ENCODE results near the gene ACSL4.
A peak's percentile ranks its signal among the peaks of the same experiment; 100 is the strongest.
"Not testable (repeated sequence)": the region's sequence is repeated elsewhere in the genome, so short reads cannot be mapped to it uniquely, and the experiment has no call there.

The ACSL4 gene

DNA sequence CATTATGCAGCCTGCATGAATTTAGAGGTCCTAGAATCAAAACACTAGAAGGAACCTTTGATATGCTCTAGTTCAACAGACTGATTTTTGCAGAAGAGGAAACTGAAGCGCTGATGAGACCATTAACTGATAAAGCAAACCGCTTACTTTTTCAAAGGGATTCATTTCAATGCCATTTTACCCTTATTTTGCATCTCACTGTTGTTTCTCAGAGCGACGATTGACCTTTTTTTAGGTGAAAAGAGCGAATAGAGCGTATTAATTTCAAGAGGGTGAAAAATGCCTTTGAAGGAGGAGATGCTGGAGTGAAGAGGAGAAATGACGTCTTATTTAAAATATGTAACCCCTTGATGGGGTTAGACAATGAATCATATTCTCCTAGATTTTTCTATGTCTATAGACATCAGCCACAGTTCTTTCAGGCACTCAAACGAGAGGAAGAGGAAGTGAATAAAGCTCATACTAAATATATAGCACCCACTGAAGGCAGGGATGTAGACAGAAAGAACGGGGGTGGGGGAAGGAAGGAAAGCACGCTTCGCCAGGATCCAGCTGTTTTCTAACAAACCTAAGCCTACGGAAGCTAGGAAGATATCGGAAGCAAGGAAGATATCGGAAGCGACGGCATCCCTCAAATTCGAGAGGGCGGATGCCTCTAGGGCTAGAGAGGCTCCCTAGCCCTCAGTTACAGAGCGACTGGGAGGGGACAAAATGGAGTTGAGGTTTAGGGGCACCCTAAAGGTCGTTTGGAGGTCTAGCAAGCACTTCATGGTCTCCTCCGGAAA is 848 bp downstream of the ACSL4 start:
- DNase-seq (ENCODE audit: low read depth), result no peak
- H3K4me3 ChIP-seq (ENCODE audit: low read length), result peak overlapping the region; percentile 84
- TF ChIP-seq, protein P1, sequence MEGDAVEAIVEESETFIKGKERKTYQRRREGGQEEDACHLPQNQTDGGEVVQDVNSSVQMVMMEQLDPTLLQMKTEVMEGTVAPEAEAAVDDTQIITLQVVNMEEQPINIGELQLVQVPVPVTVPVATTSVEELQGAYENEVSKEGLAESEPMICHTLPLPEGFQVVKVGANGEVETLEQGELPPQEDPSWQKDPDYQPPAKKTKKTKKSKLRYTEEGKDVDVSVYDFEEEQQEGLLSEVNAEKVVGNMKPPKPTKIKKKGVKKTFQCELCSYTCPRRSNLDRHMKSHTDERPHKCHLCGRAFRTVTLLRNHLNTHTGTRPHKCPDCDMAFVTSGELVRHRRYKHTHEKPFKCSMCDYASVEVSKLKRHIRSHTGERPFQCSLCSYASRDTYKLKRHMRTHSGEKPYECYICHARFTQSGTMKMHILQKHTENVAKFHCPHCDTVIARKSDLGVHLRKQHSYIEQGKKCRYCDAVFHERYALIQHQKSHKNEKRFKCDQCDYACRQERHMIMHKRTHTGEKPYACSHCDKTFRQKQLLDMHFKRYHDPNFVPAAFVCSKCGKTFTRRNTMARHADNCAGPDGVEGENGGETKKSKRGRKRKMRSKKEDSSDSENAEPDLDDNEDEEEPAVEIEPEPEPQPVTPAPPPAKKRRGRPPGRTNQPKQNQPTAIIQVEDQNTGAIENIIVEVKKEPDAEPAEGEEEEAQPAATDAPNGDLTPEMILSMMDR (conservative IDR thresholded peaks at IDR 0.05; ENCODE audit: low read depth, low read length), result no peak

DNA sequence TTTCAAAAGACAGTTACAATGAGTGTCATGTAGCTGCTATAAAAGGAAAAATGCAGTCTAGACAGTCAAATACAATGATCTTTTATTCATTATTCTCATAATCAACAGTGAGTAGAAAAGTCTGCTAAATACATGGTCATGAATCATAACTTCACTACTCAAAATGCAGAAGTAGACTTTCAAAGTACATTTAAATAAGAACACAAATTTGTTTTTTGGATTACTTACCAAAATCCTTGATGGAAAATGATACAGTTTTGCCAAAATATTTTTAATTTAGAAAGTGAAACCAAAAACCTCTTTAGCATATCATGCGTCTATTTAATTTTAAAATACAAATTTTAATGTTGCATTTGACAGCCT is 4.9 kb downstream of the ACSL4 start:
- TF ChIP-seq, protein P1 (conservative IDR thresholded peaks at IDR 0.05; ENCODE audit: low read depth, low read length), result no peak
- H3K4me3 ChIP-seq (ENCODE audit: low read length), result no peak overlapping the region
- DNase-seq (ENCODE audit: low read depth), result no peak

DNA sequence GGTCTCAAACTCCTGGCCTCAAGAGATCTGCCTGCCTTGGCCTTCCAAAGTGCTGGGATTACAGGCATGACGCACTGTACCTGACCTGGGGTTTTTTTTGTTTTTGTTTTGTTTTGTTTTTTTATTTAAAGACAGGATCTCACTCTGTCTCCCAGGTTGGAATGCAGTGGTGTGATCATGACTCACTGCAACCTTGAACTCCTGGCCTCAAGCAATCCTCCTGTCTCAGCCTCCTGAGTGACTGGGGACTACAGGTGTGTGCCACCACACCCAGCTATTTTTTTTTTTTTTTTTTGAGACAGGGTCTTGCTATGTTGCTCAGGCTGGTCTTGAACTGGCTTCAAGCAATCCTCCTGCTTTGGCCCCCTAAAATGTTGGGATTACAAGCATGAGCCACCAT is 8.1 kb downstream of the ACSL4 start:
- not testable (repeated sequence) for H3K4me3 ChIP-seq (ENCODE audit: low read length); DNase-seq (ENCODE audit: low read depth)

DNA sequence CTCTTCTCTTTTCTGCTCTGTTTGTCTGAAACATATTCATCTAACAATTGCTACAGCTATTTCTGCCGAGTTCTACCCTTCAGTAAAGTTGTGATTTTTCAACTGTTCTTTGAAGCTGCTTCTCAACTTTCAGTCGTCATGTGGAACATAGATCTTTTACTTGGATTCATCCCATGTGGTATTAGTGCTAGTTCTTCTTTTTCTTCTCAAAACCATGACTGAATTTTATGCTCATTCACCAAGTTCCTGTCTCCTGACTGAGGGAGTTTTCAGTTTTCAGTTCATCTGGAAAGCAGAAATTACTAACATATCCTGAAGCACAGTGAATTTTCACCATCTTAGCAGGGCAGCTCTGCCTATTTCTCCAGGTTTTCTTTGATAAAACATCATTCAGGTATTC is 12.1 kb downstream of the ACSL4 start:
- TF ChIP-seq, protein P1 (conservative IDR thresholded peaks at IDR 0.05; ENCODE audit: low read depth, low read length), result no peak
- DNase-seq (ENCODE audit: low read depth), result no peak
- no peak overlapping the region for H3K4me3 ChIP-seq (ENCODE audit: low read length)

DNA sequence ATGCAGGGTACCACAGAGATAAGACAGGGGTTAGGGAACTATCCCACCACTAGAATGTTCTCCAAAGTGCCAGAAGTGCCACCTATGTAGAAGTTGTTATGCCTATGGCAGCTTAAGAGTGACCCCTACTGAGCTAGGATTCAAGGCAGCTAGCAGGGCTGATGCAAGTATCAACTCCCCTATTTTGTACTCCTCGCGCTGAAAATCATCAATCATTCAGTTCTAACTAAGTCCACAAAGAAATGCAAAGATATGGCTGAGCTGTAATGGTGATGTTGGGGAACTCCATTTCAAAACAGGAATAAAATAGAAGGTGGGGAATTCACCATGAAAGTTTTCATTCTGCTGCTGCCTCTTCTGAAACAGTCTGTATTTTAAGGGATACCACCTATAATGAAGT is 13.8 kb downstream of the ACSL4 start:
- TF ChIP-seq, protein P1 (conservative IDR thresholded peaks at IDR 0.05; ENCODE audit: low read depth, low read length), result no peak
- H3K4me3 ChIP-seq (ENCODE audit: low read length), result no peak overlapping the region
- no peak for DNase-seq (ENCODE audit: low read depth)

DNA sequence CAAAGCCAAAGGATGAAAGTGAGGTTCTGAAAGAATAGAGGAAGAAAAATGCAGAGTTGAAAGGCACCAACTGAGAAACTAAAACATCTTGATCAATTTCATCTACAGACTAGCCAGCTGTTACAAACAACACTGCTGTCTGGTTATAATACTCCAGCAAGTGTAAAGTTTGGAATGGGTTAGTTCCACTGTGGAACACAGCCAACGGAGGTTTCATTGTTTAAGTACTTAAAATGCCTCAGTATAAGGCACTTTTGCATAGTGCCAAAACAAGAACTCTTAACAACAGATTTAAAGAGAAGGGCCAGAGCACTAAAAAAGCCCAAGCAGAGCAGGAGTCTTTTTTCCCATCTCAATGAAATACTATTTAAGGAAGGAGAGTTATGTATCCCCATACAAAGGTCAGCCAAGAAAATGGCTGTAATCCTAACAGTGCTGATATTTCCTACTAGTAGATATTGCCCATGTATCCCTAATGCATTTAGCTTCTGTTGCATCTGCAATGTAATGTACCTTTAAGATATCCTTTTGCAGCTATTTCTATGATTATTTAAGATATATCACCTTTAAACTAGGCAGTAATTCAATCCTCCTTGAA is 16.5 kb downstream of the ACSL4 start:
- DNase-seq (ENCODE audit: low read depth), result no peak
- no peak overlapping the region for H3K4me3 ChIP-seq (ENCODE audit: low read length)
- TF ChIP-seq, protein P1 (conservative IDR thresholded peaks at IDR 0.05; ENCODE audit: low read depth, low read length), result no peak

DNA sequence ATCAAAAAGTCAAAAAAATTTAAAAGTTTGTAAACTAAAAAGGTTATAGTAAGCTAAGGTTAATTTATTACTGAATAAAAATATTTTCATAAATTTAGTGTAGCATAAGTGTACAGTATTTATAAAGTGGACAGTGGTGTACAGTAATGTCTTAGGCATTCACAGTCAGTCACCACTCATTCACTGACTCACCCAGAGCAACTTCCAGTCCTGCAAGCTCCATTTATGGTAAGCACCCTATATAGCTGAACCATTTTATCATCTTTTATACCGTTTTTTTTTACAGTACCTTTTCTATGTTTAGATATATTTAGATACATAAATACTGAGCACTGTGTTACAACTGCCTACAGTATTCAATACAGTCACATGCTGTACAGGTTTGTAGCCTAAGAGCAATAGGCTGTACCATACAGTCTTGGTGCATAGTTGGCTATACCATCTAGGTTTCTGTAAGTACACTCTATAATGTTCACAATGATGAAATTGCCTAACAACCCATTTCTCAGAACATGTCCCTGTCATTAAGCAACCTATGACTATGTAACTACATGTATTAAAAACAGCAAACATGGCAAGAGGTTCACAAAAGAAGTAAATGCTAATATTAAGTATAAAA is 18.6 kb downstream of the ACSL4 start:
- peak; percentile 40 for DNase-seq (ENCODE audit: low read depth)
- TF ChIP-seq, protein P1 (conservative IDR thresholded peaks at IDR 0.05; ENCODE audit: low read depth, low read length), result no peak
- no peak overlapping the region for H3K4me3 ChIP-seq (ENCODE audit: low read length)
